ENCODE data around the gene SPATA17. TPM values are rescaled to one million over a fixed set of nuclear protein-coding genes. Genes with fewer than 3 reads are reported as not detected.

SPATA17 gene
- total RNA-seq, 4 donors from 2014 or later, result 0.07 to 0.49 TPM; not detected in 2

DNA sequence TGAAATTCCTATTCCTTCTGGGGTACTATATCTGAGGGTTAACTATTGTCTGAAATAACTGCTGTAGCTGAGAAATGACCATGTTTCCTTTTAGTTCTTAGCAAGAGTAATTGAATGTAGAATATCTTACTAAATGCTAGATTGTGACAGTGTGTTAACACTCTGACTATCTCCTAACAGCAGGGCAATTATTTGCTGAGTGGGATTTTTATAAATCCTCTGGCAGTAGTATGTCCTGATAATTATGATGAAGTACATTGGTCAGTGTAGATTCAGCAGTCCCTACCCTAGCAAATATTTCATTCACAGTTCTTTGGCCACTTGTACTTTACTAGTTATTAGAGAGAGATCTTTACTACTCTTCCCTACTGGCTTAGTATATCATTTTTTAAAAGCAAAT is 138.6 kb downstream of the SPATA17 start:
- Histone ChIP-seq H3K4me3 (no peak overlapping the region), H3K4me1 (no peaks in the 10 kb centered on the region), H3K27ac (no peak overlapping the region), H3K9me3 (no peaks in the 10 kb centered on the region), H3K27me3 (no peaks in the 10 kb centered on the region), H3K36me3 (no peaks in the 10 kb centered on the region)
- ATAC-seq (no peak), DNase-seq (no peak)
- intact Hi-C loops (cut with DNase I; ENCODE audit: low total_unique reads) (no loop called here), in situ Hi-C loops (cut with MboI; ENCODE audit: low sequenced_read_pairs in 4 of 4) (no loop called here)
- TF ChIP-seq, protein P1, sequence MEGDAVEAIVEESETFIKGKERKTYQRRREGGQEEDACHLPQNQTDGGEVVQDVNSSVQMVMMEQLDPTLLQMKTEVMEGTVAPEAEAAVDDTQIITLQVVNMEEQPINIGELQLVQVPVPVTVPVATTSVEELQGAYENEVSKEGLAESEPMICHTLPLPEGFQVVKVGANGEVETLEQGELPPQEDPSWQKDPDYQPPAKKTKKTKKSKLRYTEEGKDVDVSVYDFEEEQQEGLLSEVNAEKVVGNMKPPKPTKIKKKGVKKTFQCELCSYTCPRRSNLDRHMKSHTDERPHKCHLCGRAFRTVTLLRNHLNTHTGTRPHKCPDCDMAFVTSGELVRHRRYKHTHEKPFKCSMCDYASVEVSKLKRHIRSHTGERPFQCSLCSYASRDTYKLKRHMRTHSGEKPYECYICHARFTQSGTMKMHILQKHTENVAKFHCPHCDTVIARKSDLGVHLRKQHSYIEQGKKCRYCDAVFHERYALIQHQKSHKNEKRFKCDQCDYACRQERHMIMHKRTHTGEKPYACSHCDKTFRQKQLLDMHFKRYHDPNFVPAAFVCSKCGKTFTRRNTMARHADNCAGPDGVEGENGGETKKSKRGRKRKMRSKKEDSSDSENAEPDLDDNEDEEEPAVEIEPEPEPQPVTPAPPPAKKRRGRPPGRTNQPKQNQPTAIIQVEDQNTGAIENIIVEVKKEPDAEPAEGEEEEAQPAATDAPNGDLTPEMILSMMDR (IDR thresholded peaks at IDR 0.05 in 4 of 5, conservative IDR thresholded peaks at IDR 0.05 in 1 of 5), result no peak
- TF ChIP-seq POLR2A (IDR thresholded peaks at IDR 0.05), result no peak

DNA sequence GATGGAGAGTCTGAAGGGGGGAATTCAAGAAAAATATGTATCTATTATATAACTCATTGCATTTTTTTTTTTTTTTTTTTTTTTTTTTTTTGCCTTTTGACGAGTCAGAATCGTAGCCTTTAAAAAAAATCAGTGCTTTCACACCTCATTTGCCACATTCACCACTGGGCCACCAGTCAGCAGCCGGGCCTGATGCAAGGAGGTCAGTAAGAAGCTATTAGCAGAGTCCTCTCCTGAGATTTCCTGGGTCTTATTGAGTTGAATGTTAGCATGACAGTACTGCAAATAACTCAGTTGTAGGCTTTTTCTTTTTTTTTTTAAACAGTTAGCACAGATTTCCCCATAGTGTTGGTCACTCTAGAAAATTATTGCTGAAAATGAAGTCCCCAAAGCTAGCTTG is 139.8 kb downstream of the SPATA17 start:
- Histone ChIP-seq H3K36me3 (no peaks in the 10 kb centered on the region), H3K4me3 (no peak overlapping the region), H3K27ac (no peak overlapping the region), H3K9me3 (no peaks in the 10 kb centered on the region), H3K4me1 (no peaks in the 10 kb centered on the region), H3K27me3 (no peaks in the 10 kb centered on the region)
- TF ChIP-seq, protein P1 (IDR thresholded peaks at IDR 0.05 in 4 of 5, conservative IDR thresholded peaks at IDR 0.05 in 1 of 5), result no peak
- no peak for TF ChIP-seq POLR2A (IDR thresholded peaks at IDR 0.05)
- DNase-seq, result no peak
- ATAC-seq, result no peak
- in situ Hi-C loops (cut with MboI; ENCODE audit: low sequenced_read_pairs in 4 of 4), result no loop called here
- intact Hi-C loops (cut with DNase I; ENCODE audit: low total_unique reads), result no loop called here

DNA sequence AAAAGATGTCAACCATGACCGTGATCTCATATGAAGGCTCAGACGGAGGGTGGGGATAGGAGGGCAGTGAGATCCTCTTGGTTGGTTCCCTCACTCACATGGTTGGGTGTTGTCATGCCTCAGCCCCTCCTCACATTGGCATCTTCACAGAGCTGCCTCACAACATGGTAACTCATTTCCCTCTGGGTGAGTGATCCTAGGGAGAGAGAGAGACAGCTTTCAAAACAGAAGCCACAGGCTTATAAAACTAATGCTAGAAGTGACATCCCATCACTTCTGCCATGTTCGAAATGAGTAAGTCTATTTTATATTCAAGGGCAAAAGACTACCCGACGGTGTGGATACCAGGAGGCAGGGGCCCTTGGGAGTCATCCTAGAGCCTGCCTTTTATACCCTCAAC is 145.5 kb downstream of the SPATA17 start:
- DNase-seq, result no peak
- Histone ChIP-seq H3K27me3 (no peaks in the 10 kb centered on the region), H3K27ac (no peak overlapping the region), H3K4me3 (no peak overlapping the region), H3K4me1 (no peaks in the 10 kb centered on the region), H3K36me3 (no peaks in the 10 kb centered on the region), H3K9me3 (no peaks in the 10 kb centered on the region)
- no peak for TF ChIP-seq POLR2A (IDR thresholded peaks at IDR 0.05)
- TF ChIP-seq, protein P1 (IDR thresholded peaks at IDR 0.05 in 4 of 5, conservative IDR thresholded peaks at IDR 0.05 in 1 of 5), result no peak
- in situ Hi-C loops (cut with MboI; ENCODE audit: low sequenced_read_pairs in 4 of 4), result no loop called here
- intact Hi-C loops (cut with DNase I; ENCODE audit: low total_unique reads), result no loop called here
- no peak for ATAC-seq

DNA sequence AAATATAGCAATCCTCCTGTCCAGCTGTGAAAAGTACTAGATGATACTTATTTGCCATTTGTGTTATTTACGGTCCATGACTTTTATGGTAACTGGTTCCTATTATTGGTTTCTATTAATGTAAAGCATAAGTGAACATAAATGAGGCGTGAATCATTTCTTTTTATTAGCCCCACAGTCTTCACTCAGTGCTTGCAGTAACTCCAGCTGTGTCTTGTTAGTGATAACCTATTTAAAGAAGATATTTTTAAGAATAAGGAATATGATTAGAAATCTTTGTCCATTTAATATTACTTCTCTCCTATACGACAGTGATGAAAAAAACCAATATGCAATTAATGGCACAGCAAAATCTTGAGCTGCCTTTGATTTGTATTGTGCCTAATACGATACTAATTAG is 149.9 kb downstream of the SPATA17 start:
- in situ Hi-C loops (cut with MboI; ENCODE audit: low sequenced_read_pairs in 4 of 4) (no loop called here), intact Hi-C loops (cut with DNase I; ENCODE audit: low total_unique reads) (no loop called here)
- Histone ChIP-seq H3K36me3 (no peaks in the 10 kb centered on the region), H3K4me1 (no peaks in the 10 kb centered on the region), H3K4me3 (no peak overlapping the region), H3K9me3 (no peaks in the 10 kb centered on the region), H3K27me3 (no peaks in the 10 kb centered on the region), H3K27ac (no peak overlapping the region)
- ATAC-seq, result no peak
- TF ChIP-seq, protein P1 (IDR thresholded peaks at IDR 0.05 in 4 of 5, conservative IDR thresholded peaks at IDR 0.05 in 1 of 5), result no peak
- TF ChIP-seq POLR2A (IDR thresholded peaks at IDR 0.05), result no peak
- no peak for DNase-seq

DNA sequence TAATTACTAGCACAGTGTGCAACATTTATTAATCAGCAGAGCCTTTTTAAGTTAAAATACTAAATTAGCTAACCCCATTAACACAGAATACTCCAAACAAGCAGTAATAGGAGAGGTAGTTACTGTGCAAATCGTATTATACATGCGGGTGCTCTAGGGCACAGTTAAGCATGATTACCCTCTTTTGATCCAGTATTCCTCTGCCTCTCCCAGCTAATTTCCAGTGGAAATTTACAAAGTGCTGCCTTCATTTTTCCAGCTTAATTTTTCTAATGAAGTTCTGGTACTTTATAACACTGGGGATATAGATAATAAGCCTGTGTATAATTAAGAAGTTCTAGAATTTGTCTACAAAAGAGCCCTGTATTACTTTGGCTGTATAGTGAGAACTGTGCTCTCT is 159.9 kb downstream of the SPATA17 start:
- Histone ChIP-seq H3K27ac (no peak overlapping the region), H3K4me1 (no peaks in the 10 kb centered on the region), H3K27me3 (no peaks in the 10 kb centered on the region), H3K9me3 (no peaks in the 10 kb centered on the region), H3K36me3 (no peaks in the 10 kb centered on the region), H3K4me3 (no peak overlapping the region)
- no peak for DNase-seq
- intact Hi-C loops (cut with DNase I; ENCODE audit: low total_unique reads), result no loop called here
- ATAC-seq, result no peak
- TF ChIP-seq, protein P1 (IDR thresholded peaks at IDR 0.05 in 4 of 5, conservative IDR thresholded peaks at IDR 0.05 in 1 of 5), result no peak
- no peak for TF ChIP-seq POLR2A (IDR thresholded peaks at IDR 0.05)
- in situ Hi-C loops (cut with MboI; ENCODE audit: low sequenced_read_pairs in 4 of 4), result no loop called here
